Measurements from ENCODE around the gene HIGD1A.

DNA sequence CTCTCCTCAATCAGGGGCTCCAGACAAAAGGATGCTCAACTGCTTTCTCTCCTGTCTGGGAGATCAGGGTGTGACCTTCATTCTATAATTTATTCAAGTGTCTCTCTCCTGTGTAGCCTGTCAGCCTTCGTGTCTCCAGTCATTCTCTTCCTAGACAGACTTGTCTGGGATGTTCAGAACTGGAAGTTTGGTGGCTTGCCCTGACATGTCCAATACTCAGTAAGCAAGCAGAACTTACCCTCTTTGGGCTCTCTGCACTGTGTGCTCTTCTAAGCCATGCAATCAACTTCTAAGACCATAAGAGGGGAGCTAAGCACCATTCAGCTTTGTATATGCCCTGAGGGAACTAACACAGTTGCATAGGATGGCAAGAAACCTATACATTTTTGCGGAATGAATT is 19.1 kb upstream of the HIGD1A start:
- no peak for TF ChIP-seq EZH2phosphoT487 (conservative IDR thresholded peaks at IDR 0.05; ENCODE audit: low read length)
- TF ChIP-seq, protein P1, sequence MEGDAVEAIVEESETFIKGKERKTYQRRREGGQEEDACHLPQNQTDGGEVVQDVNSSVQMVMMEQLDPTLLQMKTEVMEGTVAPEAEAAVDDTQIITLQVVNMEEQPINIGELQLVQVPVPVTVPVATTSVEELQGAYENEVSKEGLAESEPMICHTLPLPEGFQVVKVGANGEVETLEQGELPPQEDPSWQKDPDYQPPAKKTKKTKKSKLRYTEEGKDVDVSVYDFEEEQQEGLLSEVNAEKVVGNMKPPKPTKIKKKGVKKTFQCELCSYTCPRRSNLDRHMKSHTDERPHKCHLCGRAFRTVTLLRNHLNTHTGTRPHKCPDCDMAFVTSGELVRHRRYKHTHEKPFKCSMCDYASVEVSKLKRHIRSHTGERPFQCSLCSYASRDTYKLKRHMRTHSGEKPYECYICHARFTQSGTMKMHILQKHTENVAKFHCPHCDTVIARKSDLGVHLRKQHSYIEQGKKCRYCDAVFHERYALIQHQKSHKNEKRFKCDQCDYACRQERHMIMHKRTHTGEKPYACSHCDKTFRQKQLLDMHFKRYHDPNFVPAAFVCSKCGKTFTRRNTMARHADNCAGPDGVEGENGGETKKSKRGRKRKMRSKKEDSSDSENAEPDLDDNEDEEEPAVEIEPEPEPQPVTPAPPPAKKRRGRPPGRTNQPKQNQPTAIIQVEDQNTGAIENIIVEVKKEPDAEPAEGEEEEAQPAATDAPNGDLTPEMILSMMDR (IDR thresholded peaks at IDR 0.05; ENCODE audit: insufficient read depth, low read length, poor library complexity, severe bottlenecking) = no peak
